DMS 273 (cell line): ENCODE measurements around the gene UBTD2.
"Not testable (repeated sequence)": the region's sequence is repeated elsewhere in the genome, so short reads cannot be mapped to it uniquely, and the experiment has no call there.

ENCODE experiments used
- DNase-seq: peaks from one replicate; lab custom pipeline; 2025; ENCODE audit not compliant: unreplicated experiment; lab: John Stamatoyannopoulos, UW

The UBTD2 gene

GRCh38 chr5:172251419-172251818, 32.1 kb downstream of the UBTD2 start:
- no peak for DNase-seq

- DNase-seq, result no peak
These were observed 34.9 kb downstream of the UBTD2 start for GRCh38 chr5:172248637-172249036.

- DNase-seq, result peak; percentile 48
These were observed 37.9 kb downstream of the UBTD2 start for GRCh38 chr5:172245703-172246125.

- peak; percentile 89 for DNase-seq
These were observed 38.5 kb downstream of the UBTD2 start for GRCh38 chr5:172245046-172245445.

GRCh38 chr5:172243302-172243701, 40.3 kb downstream of the UBTD2 start:
- no peak for DNase-seq

GRCh38 chr5:172238334-172238733, 45.2 kb downstream of the UBTD2 start:
- no peak for DNase-seq

GRCh38 chr5:172235827-172236736, 47.5 kb downstream of the UBTD2 start:
- DNase-seq, result peak; percentile 32

- DNase-seq, result no peak
These were observed 48.3 kb downstream of the UBTD2 start for GRCh38 chr5:172235132-172235780.

GRCh38 chr5:172234031-172234430, 49.5 kb downstream of the UBTD2 start:
- DNase-seq, result no peak

GRCh38 chr5:172229904-172230303, 53.7 kb downstream of the UBTD2 start:
- DNase-seq, result no peak

GRCh38 chr5:172224996-172225395, 58.6 kb downstream of the UBTD2 start:
- DNase-seq, result peak; percentile 94

- DNase-seq, result peak; percentile 38
These were observed 59.4 kb downstream of the UBTD2 start for GRCh38 chr5:172223901-172224873.

- DNase-seq, result peak; percentile 59
These were observed 64.3 kb downstream of the UBTD2 start for GRCh38 chr5:172219296-172219695.

- no peak for DNase-seq
These were observed 67.2 kb downstream of the UBTD2 start for GRCh38 chr5:172216345-172216744.

- DNase-seq, result no peak
These were observed 70.4 kb downstream of the UBTD2 start for GRCh38 chr5:172213126-172213525.

- no peak for DNase-seq
These were observed 71.9 kb downstream of the UBTD2 start for GRCh38 chr5:172211676-172212075.

- DNase-seq, result no peak
These were observed 73.8 kb downstream of the UBTD2 start for GRCh38 chr5:172209714-172210113.

- no peak for DNase-seq
These were observed 76.1 kb downstream of the UBTD2 start for GRCh38 chr5:172207511-172207910.

- not testable (repeated sequence) for DNase-seq
These were observed 77.6 kb downstream of the UBTD2 start for GRCh38 chr5:172205984-172206383.

- no peak for DNase-seq
These were observed 83.1 kb downstream of the UBTD2 start for GRCh38 chr5:172200476-172200875.

- no peak for DNase-seq
These were observed 84.1 kb downstream of the UBTD2 start for GRCh38 chr5:172199446-172199845.
